MM.1S (cell line): Measurements from ENCODE around the gene VAMP1.
"Not testable (repeated sequence)": the region's sequence is repeated elsewhere in the genome, so short reads cannot be mapped to it uniquely, and the experiment has no call there.

ENCODE experiments used
- DNase-seq: peaks from one replicate; pipeline ENCODE4 v3.0.0-alpha.2; 2015
- H2AFZ ChIP-seq: fragments of 300-600 bp; sonication (generic); 2 replicates; pipeline ENCODE4 v1.6.0; 2016; ENCODE audit warnings: antibody characterized with exemption, low read length
- H3F3A ChIP-seq: fragments of 300-600 bp; sonication (generic); 2 replicates; pipeline ENCODE4 v1.6.1; 2016; ENCODE audit warnings: mild to moderate bottlenecking, antibody characterized with exemption, low read length, moderate library complexity, mixed read lengths; ENCODE audit not compliant: insufficient read depth
- H3K27ac ChIP-seq: fragments of 300-600 bp; sonication (generic); 2 replicates; pipeline ENCODE4 v1.5.1; 2016; ENCODE audit warnings: mild to moderate bottlenecking, low read length
- H3K27me3 ChIP-seq: fragments of 300-600 bp; sonication (generic); replicated peaks from 2 replicates; pipeline ENCODE4 v1.6.0; 2016; ENCODE audit warnings: low read length; ENCODE audit not compliant: insufficient read depth
- H3K36me3 ChIP-seq: fragments of 300-600 bp; sonication (generic); replicated peaks from 2 replicates; pipeline ENCODE4 v1.6.1; 2016; ENCODE audit warnings: mild to moderate bottlenecking, low read length, mixed read lengths; ENCODE audit not compliant: insufficient read depth
- H3K4me1 ChIP-seq: fragments of 300-600 bp; sonication (generic); 2 replicates; pipeline ENCODE4 v1.6.1; 2016; ENCODE audit warnings: low read length, mixed read lengths
- H3K4me2 ChIP-seq: fragments of 300-600 bp; sonication (generic); 2 replicates; pipeline ENCODE4 v1.6.0; 2016; ENCODE audit warnings: low read depth, low read length
- H3K4me3 ChIP-seq: fragments of 300-600 bp; sonication (generic); 2 replicates; pipeline ENCODE4 v1.5.1; 2016; ENCODE audit warnings: low read length, mixed read lengths
- H3K79me2 ChIP-seq: fragments of 300-600 bp; sonication (generic); 2 replicates; pipeline ENCODE4 v1.6.1; 2016; ENCODE audit warnings: mixed run types, low read length, mixed read lengths
- H3K9ac ChIP-seq: fragments of 300-600 bp; sonication (generic); 2 replicates; pipeline ENCODE4 v1.6.1; 2016; ENCODE audit warnings: low read length, mixed read lengths
- H3K9me2 ChIP-seq: fragments of 300-600 bp; sonication (generic); replicated peaks from 2 replicates; pipeline ENCODE4 v1.6.1; 2016; ENCODE audit warnings: mild to moderate bottlenecking, low read length, mixed read lengths; ENCODE audit not compliant: insufficient read depth
- H3K9me3 ChIP-seq: fragments of 300-600 bp; sonication (generic); replicated peaks from 2 replicates; pipeline ENCODE4 v1.6.1; 2016; ENCODE audit warnings: mild to moderate bottlenecking, low read length, mixed read lengths; ENCODE audit not compliant: insufficient read depth
- H4K20me1 ChIP-seq: fragments of 300-600 bp; sonication (generic); 2 replicates; pipeline ENCODE4 v1.6.1; 2016; ENCODE audit warnings: mild to moderate bottlenecking, low read length, moderate library complexity, mixed read lengths; ENCODE audit not compliant: insufficient read depth
- EZH2 ChIP-seq: fragments of 300-600 bp; sonication (generic); optimal IDR thresholded peaks from 2 replicates; pipeline ENCODE3; 2017; ENCODE audit warnings: low read depth, mild to moderate bottlenecking, antibody characterized with exemption, low read length, mixed read lengths
- EZH2phosphoT487 ChIP-seq: fragments of 300-600 bp; sonication (generic); IDR thresholded peaks from 2 replicates; pipeline ENCODE4 v1.6.1; 2018; ENCODE audit warnings: antibody characterized with exemption, low read length
- TF ChIP-seq, protein P1 (sequence below): fragments of 300-600 bp; sonication (generic); IDR thresholded peaks from 2 replicates; pipeline ENCODE4 v1.5.1; 2016; ENCODE audit warnings: antibody characterized with exemption, low read length, mixed read lengths

Gene VAMP1

GRCh38 chr12:6476489-6476888 lies 6.0 kb upstream of the VAMP1 start:
- Histone ChIP-seq H4K20me1 (no peaks in the 10 kb centered on the region), H3K9me2 (no peaks in the 10 kb centered on the region), H3K79me2 (no peaks in the 10 kb centered on the region), H3F3A (0 out of 2 replicates have a peak, but pooled peaks cover under 1% of the 10 kb centered on the region), H3K36me3 (no peaks in the 10 kb centered on the region), H3K9me3 (no peaks in the 10 kb centered on the region), H3K4me2 (no peak overlapping the region), H3K4me3 (no peak overlapping the region), H3K27me3 (peaks cover 32% of the 10 kb centered on the region; the same call in 1 of the 2 replicates), H2AFZ (no peak overlapping the region), H3K9ac (no peak overlapping the region), H3K27ac (no peak overlapping the region), H3K4me1 (no peaks in the 10 kb centered on the region)
- no peak for DNase-seq
- TF ChIP-seq, protein P1, sequence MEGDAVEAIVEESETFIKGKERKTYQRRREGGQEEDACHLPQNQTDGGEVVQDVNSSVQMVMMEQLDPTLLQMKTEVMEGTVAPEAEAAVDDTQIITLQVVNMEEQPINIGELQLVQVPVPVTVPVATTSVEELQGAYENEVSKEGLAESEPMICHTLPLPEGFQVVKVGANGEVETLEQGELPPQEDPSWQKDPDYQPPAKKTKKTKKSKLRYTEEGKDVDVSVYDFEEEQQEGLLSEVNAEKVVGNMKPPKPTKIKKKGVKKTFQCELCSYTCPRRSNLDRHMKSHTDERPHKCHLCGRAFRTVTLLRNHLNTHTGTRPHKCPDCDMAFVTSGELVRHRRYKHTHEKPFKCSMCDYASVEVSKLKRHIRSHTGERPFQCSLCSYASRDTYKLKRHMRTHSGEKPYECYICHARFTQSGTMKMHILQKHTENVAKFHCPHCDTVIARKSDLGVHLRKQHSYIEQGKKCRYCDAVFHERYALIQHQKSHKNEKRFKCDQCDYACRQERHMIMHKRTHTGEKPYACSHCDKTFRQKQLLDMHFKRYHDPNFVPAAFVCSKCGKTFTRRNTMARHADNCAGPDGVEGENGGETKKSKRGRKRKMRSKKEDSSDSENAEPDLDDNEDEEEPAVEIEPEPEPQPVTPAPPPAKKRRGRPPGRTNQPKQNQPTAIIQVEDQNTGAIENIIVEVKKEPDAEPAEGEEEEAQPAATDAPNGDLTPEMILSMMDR, result no peak
- TF ChIP-seq EZH2, result no peak
- no peak for TF ChIP-seq EZH2phosphoT487

DNA sequence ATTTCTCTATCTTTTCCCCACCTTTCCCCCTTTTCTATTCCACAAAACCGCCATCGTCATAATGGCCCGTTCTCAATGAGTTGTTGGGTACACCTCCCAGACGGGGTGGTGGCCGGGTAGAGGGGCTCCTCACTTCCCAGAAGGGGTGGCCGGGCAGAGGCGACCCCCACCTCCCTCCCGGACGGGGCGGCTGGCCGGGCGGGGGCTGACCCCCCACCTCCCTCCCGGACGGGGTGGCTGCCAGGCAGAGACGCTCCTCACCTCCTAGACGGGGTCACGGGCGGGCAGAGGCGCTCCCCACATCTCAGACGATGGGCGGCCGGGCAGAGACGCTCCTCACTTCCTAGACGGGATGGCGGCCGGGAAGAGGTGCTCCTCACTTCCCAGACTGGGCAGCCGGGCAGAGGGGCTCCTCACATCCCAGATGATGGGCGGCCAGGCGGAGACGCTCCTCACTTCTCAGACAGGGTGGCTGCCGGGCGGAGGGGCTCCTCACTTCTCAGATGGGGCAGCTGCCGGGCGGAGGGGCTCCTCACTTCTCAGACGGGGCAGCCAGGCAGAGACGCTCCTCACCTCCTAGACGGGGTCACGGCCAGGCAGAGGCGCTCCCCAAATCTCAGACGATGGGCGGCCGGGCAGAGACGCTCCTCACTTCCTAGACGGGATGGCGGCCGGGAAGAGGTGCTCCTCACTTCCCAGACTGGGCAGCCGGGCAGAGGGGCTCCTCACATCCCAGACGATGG lies 4.9 kb upstream of the VAMP1 start:
- not testable (repeated sequence) for H3K36me3 ChIP-seq, H3K27ac ChIP-seq, H4K20me1 ChIP-seq, H3K4me2 ChIP-seq, DNase-seq, H3K79me2 ChIP-seq, H2AFZ ChIP-seq, H3F3A ChIP-seq, H3K4me3 ChIP-seq, H3K4me1 ChIP-seq, H3K9me2 ChIP-seq, H3K9me3 ChIP-seq, H3K9ac ChIP-seq
- peaks cover 32% of the 10 kb centered on the region; the same call in 1 of the 2 replicates for H3K27me3 ChIP-seq

- peaks cover 26% of the 10 kb centered on the region for H3K79me2 ChIP-seq
- no peak overlapping the region for H3K4me3 ChIP-seq
- no peak overlapping the region for H2AFZ ChIP-seq
- peaks cover 13% of the 10 kb centered on the region; the same call in 1 of the 2 replicates for H3F3A ChIP-seq
- TF ChIP-seq EZH2 (no peak), EZH2phosphoT487 (no peak)
- TF ChIP-seq, protein P1, result no peak
- H3K9ac ChIP-seq, result no peak overlapping the region
- H3K9me2 ChIP-seq, result no peaks in the 10 kb centered on the region
- no peak for DNase-seq
- H4K20me1 ChIP-seq, result no peaks in the 10 kb centered on the region
- no peaks in the 10 kb centered on the region for H3K36me3 ChIP-seq
- no peak overlapping the region for H3K4me2 ChIP-seq
- peaks cover 23% of the 10 kb centered on the region; the same call in 1 of the 2 replicates for H3K27me3 ChIP-seq
- no peak overlapping the region for H3K27ac ChIP-seq
- no peaks in the 10 kb centered on the region for H3K9me3 ChIP-seq
- H3K4me1 ChIP-seq, result peaks cover 24% of the 10 kb centered on the region
Observed at GRCh38 chr12:6472491-6472890, 2.0 kb upstream of the VAMP1 start.

DNA sequence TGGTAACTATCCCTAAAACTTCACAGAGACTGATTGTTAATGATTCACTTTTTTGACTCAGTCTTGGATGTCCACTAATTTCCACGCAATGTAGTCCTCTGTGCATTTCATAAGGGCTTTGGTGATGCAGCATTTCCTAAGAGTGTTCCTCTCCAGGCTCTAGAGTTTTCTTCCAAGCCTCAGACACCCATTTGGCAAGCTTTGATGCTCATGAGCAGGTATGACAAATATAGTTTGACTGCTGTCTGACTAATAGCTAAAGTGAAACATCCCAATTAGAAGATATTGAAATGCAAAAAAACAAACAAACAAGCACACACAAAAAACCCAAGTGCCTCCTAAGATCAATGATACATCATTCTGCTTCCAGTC lies 1.5 kb upstream of the VAMP1 start:
- Histone ChIP-seq H3K27ac (no peak overlapping the region), H3K4me1 (peaks cover 24% of the 10 kb centered on the region), H3K27me3 (peaks cover 18% of the 10 kb centered on the region; the same call in 1 of the 2 replicates), H2AFZ (no peak overlapping the region), H4K20me1 (no peaks in the 10 kb centered on the region), H3K9me3 (no peaks in the 10 kb centered on the region), H3K36me3 (no peaks in the 10 kb centered on the region), H3K4me3 (no peak overlapping the region), H3K79me2 (peaks cover 26% of the 10 kb centered on the region), H3K4me2 (no peak overlapping the region), H3K9me2 (no peaks in the 10 kb centered on the region), H3F3A (peaks cover 13% of the 10 kb centered on the region; the same call in 1 of the 2 replicates), H3K9ac (no peak overlapping the region)
- TF ChIP-seq EZH2 (no peak), EZH2phosphoT487 (no peak)
- TF ChIP-seq, protein P1, result no peak
- DNase-seq, result no peak
